NCI-H1105 treated with DMSO at 0.1 percent for 48 hours (cell line): ENCODE results near the gene SERF2.
"Not testable (repeated sequence)": the region's sequence is repeated elsewhere in the genome, so short reads cannot be mapped to it uniquely, and the experiment has no call there.

Experiments
- DNase-seq: peaks from one replicate; lab custom pipeline; 2025; lab: John Stamatoyannopoulos, UW

SERF2 gene

DNA sequence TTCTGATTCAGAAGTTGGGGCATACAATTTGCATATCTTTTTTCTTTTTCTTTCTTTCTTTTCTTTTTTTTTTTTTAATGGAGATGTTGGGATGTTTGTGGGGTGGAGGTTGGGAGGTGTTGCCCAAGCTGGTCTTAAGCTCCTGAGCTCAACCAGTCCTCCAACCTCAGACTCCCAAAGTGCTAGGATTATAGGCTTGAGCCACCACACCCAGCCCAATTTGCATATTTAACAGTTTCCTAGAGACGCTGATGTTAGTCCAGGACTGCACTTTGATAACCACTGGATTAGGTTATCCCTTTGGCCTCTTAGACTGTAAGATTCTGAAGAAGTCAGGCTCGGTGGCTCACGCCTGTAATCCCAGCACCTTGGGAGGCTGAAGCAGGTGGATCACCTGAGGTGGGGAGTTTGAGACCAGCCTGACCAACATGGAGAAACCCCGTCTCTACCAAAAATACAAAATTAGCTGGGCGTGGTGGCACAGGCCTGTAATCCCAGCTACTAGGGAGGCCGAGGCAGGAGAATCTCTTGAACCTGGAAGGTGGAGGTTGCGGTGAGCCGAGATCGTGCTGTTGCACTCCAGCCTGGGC is 37.9 kb downstream of the SERF2 start:
- DNase-seq, result not testable (repeated sequence)

DNA sequence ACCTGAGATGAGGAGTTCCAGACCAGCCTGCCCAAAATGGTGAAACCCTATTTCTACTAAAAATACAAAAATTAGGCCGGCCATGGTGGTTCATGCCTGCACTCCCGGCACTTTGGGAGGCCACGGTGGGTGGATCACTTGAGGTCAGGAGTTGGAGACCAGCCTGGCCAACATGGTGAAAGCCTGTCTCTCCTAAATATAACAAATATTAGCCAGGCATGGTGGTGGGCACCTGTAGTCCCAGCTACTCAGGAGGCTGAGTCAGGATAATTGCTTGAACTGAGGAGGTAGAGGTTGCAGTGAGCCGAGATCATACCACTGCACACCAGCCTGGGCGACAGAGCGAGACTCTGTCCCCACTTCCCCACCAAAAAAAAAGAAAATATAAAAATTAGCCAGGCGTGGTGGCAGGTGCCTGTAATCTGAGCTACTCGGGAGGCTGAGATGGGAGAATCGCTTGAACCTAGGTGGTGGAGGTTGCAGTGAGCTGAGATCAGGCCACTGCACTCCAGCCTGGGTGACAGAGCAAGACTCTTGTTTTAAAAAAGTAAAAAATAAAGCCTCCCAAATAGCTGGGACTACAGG is 38.7 kb downstream of the SERF2 start:
- not testable (repeated sequence) for DNase-seq

DNA sequence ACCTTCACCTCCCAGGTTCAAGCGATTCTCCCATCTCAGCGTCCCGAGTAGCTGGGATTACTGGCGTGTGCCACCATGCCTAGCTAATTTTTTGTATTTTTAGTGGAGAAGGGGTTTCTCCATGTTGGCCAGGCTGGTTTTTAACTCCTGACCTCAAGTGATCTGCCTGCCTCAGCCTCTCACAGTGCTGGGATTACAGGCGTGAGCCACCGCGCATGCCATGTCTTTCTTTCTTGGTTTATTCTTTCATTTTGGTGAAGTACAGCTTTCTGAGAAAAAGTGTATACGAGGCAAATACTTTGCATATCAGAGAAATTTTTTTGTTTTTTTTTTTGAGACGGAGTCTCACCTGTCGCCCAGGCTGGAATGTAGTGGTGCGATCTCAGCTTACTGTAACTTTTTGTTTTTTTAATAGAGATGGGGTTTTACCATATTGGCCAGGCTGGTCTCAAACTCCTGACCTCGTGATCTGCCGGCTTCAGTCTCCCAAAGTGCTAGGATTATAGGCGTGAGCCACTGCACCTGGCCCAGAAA is 39.5 kb downstream of the SERF2 start:
- not testable (repeated sequence) for DNase-seq

DNA sequence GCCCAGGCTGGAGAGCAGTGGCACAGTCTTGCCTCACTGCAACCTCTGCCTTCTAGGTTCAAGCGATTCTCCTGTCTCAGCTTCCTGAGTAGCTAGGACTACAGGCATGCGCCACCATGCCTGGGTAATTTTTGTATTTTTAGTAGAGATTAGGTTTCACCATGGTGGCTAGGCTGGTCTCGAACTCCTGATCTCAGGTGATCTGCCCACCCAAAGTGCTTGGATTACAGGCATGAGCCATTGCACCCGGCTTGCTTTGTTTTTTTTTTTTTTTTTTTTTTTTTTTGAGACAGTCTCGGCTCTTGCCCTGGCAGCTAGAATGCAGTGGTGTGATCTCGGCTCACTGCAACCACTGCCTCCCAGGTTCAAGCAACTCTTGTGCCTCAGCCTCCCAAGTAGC is 40.4 kb downstream of the SERF2 start:
- DNase-seq, result not testable (repeated sequence)

DNA sequence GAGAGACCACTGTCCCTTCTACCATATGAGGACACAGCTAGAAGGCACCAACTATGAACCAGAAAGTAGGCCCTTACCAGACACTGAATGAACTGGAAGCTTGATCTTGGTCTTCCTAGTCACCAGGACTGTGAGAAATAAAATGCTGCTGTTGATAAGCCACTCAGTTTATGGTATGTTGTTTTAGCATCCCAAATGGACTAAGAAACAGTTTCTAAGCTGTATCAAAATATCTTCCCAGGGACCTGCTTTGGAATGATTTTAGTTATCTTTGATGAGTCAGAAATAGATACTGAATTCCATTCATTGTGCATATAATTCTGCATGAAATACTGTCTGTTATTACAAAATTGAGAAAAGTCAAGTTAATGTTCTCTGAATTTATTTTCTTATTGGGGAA is 53.3 kb downstream of the SERF2 start:
- DNase-seq, result no peak
